SU-DHL-6 (cell line): ENCODE results near the gene DUSP28.

Experiments
- H2AFZ ChIP-seq: fragments of 200-600 bp; sonication (generic); 2 replicates; pipeline ENCODE4 v1.6.1; 2014; ENCODE audit warnings: low read depth, mild to moderate bottlenecking, moderate library complexity, mixed read lengths, antibody characterized with exemption, low read length; ENCODE audit not compliant: severe bottlenecking
- H3F3A ChIP-seq: fragments of 200-600 bp; shearing (Covaris generic); 2 replicates; pipeline ENCODE4 v1.6.0; 2016; ENCODE audit warnings: antibody characterized with exemption, mild to moderate bottlenecking; ENCODE audit not compliant: insufficient read depth
- H3K27ac ChIP-seq: fragments of 200-600 bp; sonication (generic); 2 replicates; pipeline ENCODE4 v1.5.1; 2016; ENCODE audit warnings: low read depth, mild to moderate bottlenecking, low read length, moderate library complexity, mixed read lengths
- H3K27me3 ChIP-seq: fragments of 200-600 bp; sonication (generic), shearing (Covaris generic); 2 replicates; pipeline ENCODE4 v1.6.0; 2014; ENCODE audit warnings: mild to moderate bottlenecking, low read length
- H3K36me3 ChIP-seq: fragments of 200-600 bp; sonication (generic); 2 replicates; pipeline ENCODE4 v1.6.1; 2014; ENCODE audit warnings: mild to moderate bottlenecking, low read length, mixed read lengths
- H3K4me2 ChIP-seq: fragments of 300-600, 200-600 bp; shearing (Covaris generic), sonication (generic); 2 replicates; pipeline ENCODE4 v1.6.0; 2014; ENCODE audit warnings: low read length, low read depth, mild to moderate bottlenecking; ENCODE audit not compliant: poor library complexity, severe bottlenecking
- H3K4me3 ChIP-seq: fragments of 200-600 bp; sonication (generic); 2 replicates; pipeline ENCODE4 v1.5.1; 2014; ENCODE audit warnings: antibody characterized with exemption, low read length, mild to moderate bottlenecking, mixed read lengths; ENCODE audit not compliant: insufficient read depth, poor library complexity, severe bottlenecking
- H3K79me2 ChIP-seq: fragments of 200-600 bp; sonication (generic); 2 replicates; pipeline ENCODE4 v1.6.1; 2014; ENCODE audit warnings: mild to moderate bottlenecking, low read length, moderate library complexity; ENCODE audit not compliant: insufficient read depth
- H3K9ac ChIP-seq: fragments of 200-600 bp; sonication (generic); 2 replicates; pipeline ENCODE4 v1.7.0; 2014; ENCODE audit warnings: mild to moderate bottlenecking, low read length
- H3K9me2 ChIP-seq: fragments of 200-600 bp; sonication (generic); replicated peaks from 2 replicates; pipeline ENCODE4 v1.6.1; 2014; ENCODE audit warnings: low read length; ENCODE audit not compliant: insufficient read depth
- H3K9me3 ChIP-seq: fragments of 200-600 bp; sonication (generic); 2 replicates; pipeline ENCODE4 v1.6.1; 2014; ENCODE audit warnings: low read length, mixed read lengths; ENCODE audit not compliant: insufficient read depth
- H4K20me1 ChIP-seq: fragments of 200-600 bp; sonication (generic); 2 replicates; pipeline ENCODE4 v1.6.1; 2014; ENCODE audit warnings: low read depth, mild to moderate bottlenecking, antibody characterized with exemption, low read length, moderate library complexity, mixed read lengths
- CTCF ChIP-seq: fragments of 200-600 bp; sonication (generic); IDR thresholded peaks from one replicate; pipeline ENCODE4 v1.5.1; 2017; ENCODE audit warnings: antibody characterized with exemption, mild to moderate bottlenecking, low read length, moderate library complexity; ENCODE audit not compliant: insufficient read depth, poor library complexity, severe bottlenecking
- EZH2phosphoT487 ChIP-seq: fragments of 200-600 bp; sonication (generic), shearing (Covaris generic); conservative IDR thresholded peaks from 2 replicates; pipeline ENCODE4 v1.6.1; 2018; ENCODE audit warnings: mild to moderate bottlenecking, antibody characterized with exemption, low read length, moderate library complexity, mixed read lengths

The DUSP28 gene

GRCh38 chr2:240560084-240560479 lies at the start of gene DUSP28:
Gene DUSP28 (plus strand): TSS chr2:240560357. CDS start chr2:240560685, 328 bp downstream.
- TF ChIP-seq CTCF, result no peak
- TF ChIP-seq EZH2phosphoT487, result no peak
- H3K4me2 ChIP-seq, result peak within 1 kb of the TSS; percentile 93
- peak within 1 kb of the TSS; percentile 96 for H3K27ac ChIP-seq
- no peaks in the 10 kb centered on the region for H4K20me1 ChIP-seq
- H3K4me3 ChIP-seq, result peak within 1 kb of the TSS; percentile 87
- H3K9me3 ChIP-seq, result no peaks in the 10 kb centered on the region
- 0 out of 2 replicates have a peak, but pooled peaks cover 3% of the 10 kb centered on the region for H3K36me3 ChIP-seq
- no peaks in the 10 kb centered on the region for H3K27me3 ChIP-seq
- H3K9ac ChIP-seq, result peak within 1 kb of the TSS; percentile 99
- H2AFZ ChIP-seq, result peak within 1 kb of the TSS; percentile 39
- H3F3A ChIP-seq, result peaks cover 18% of the 10 kb centered on the region
- no peaks in the 10 kb centered on the region for H3K9me2 ChIP-seq
- H3K79me2 ChIP-seq, result peaks cover 57% of the 10 kb centered on the region

GRCh38 chr2:240510513-240511210 lies 49.5 kb upstream of the DUSP28 start:
- H3K9me2 ChIP-seq, result no peaks in the 10 kb centered on the region
- no peaks in the 10 kb centered on the region for H3K36me3 ChIP-seq
- H3K4me3 ChIP-seq, result no peak overlapping the region
- TF ChIP-seq EZH2phosphoT487 (no peak), CTCF (no peak)
- no peak overlapping the region for H3K27ac ChIP-seq
- H3K9me3 ChIP-seq, result no peaks in the 10 kb centered on the region
- H3K79me2 ChIP-seq, result no peaks in the 10 kb centered on the region
- H4K20me1 ChIP-seq, result no peaks in the 10 kb centered on the region
- H3K4me2 ChIP-seq, result no peak overlapping the region
- no peak overlapping the region for H2AFZ ChIP-seq
- H3K9ac ChIP-seq, result no peak overlapping the region
- no peaks in the 10 kb centered on the region for H3F3A ChIP-seq
- H3K27me3 ChIP-seq, result no peaks in the 10 kb centered on the region

GRCh38 chr2:240511351-240512108 lies 48.6 kb upstream of the DUSP28 start:
- TF ChIP-seq CTCF, result no peak
- no peak for TF ChIP-seq EZH2phosphoT487
- no peaks in the 10 kb centered on the region for H3K9me3 ChIP-seq
- no peaks in the 10 kb centered on the region for H3K9me2 ChIP-seq
- H3F3A ChIP-seq, result no peaks in the 10 kb centered on the region
- H3K4me3 ChIP-seq, result no peak overlapping the region
- H3K36me3 ChIP-seq, result no peaks in the 10 kb centered on the region
- H2AFZ ChIP-seq, result no peak overlapping the region
- H3K4me2 ChIP-seq, result no peak overlapping the region
- H3K79me2 ChIP-seq, result no peaks in the 10 kb centered on the region
- no peak overlapping the region for H3K9ac ChIP-seq
- H4K20me1 ChIP-seq, result no peaks in the 10 kb centered on the region
- H3K27ac ChIP-seq, result no peak overlapping the region
- no peaks in the 10 kb centered on the region for H3K27me3 ChIP-seq
